Ascending aorta (tissue), 2 donors: ENCODE data around the gene SH2D6. TPM values are rescaled to one million over a fixed set of nuclear protein-coding genes. Genes with fewer than 3 reads are reported as not detected.

Source experiments
- DNase-seq, 2 donors: peaks; one replicate each; pipeline ENCODE4 v3.0.0-alpha.2; 2019; ENCODE audit warnings: low spot score in 2 of 2
- H3K27ac ChIP-seq, 2 donors: fragments of 200-600 bp; sonication (generic); one replicate each; pipeline ENCODE4 v1.5.1; 2016 to 2017; ENCODE audit warnings: mild to moderate bottlenecking in 1 of 2
- H3K27me3 ChIP-seq: fragments of 200-600 bp; sonication (generic); one replicate; pipeline ENCODE4 v1.5.1; 2017
- H3K36me3 ChIP-seq, 2 donors: fragments of 200-600 bp; sonication (generic); one replicate each; pipeline ENCODE4 v1.5.1; 2016
- H3K4me1 ChIP-seq, 2 donors: fragments of 200-600 bp; sonication (generic); one replicate each; pipeline ENCODE4 v1.5.1; 2016 to 2017; ENCODE audit warnings: mild to moderate bottlenecking in 1 of 2
- H3K4me3 ChIP-seq, 2 donors: fragments of 200-600 bp; sonication (generic); one replicate each; pipeline ENCODE4 v1.5.1; 2016 to 2017; ENCODE audit warnings: mild to moderate bottlenecking in 1 of 2
- H3K9me3 ChIP-seq, 2 donors: fragments of 200-600 bp; sonication (generic); one replicate each; pipeline ENCODE4 v1.5.1; 2016
- intact Hi-C: fragments of 100-400 bp; cut with DNase I; formaldehyde crosslinking; loops from one replicate; pipeline ENCODE4 v1.15.1; 2023
- total RNA-seq: library from RNA; depleted of rRNA; stranded (reverse); fragments of >200 nt; gene quantifications from one replicate; pipeline ENCODE4 v1.1.0, GENCODE V29; 2016
- TF ChIP-seq, protein P1 (sequence below), 3 experiments: fragments of 200-600 bp in 2 of 3; fragments of 450-650 bp in 1 of 3; sonication (generic) in 2 of 3; IDR thresholded peaks; one replicate each; pipeline ENCODE4 v1.5.1; 2016 to 2019; ENCODE audit warnings: antibody characterized with exemption in 3 of 3, mild to moderate bottlenecking in 1 of 3, moderate library complexity in 1 of 3

The SH2D6 gene
- total RNA-seq, 1 donor from 2014 or later: not detected

DNA sequence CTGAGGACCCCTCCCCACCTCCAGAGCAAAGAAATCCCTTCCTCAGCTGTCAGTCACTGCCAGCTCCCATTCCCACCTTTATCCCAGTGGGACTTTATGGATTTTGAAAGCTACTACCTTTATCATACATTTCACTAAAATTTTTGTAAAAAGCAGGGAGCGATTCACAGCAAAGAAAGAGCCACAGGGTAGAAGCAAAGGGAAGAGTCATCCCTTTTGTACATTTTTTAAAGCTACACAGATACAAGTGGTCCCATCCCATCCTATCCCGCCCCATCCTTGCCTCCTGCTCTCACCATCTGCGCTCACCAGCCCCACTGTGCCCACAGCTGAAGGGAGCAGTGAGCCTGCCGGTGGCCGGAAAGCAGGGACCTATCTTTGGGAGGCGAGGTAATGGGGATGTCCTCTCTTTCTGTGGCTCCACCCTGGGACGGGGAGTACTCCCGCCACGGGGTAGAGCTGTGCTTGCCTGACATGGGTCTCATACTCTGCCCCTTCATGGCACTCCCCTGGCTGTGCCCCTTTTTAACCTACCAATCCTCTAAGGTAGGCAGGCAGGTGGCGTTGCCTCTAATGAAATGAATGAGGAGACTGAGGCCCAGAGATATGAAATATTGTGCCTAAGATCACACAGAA lies 13.2 kb downstream of the SH2D6 start:
- peaks cover 0 to 9% of the 10 kb centered on the region in 2 donors for H3K4me1 ChIP-seq
- TF ChIP-seq, protein P1, sequence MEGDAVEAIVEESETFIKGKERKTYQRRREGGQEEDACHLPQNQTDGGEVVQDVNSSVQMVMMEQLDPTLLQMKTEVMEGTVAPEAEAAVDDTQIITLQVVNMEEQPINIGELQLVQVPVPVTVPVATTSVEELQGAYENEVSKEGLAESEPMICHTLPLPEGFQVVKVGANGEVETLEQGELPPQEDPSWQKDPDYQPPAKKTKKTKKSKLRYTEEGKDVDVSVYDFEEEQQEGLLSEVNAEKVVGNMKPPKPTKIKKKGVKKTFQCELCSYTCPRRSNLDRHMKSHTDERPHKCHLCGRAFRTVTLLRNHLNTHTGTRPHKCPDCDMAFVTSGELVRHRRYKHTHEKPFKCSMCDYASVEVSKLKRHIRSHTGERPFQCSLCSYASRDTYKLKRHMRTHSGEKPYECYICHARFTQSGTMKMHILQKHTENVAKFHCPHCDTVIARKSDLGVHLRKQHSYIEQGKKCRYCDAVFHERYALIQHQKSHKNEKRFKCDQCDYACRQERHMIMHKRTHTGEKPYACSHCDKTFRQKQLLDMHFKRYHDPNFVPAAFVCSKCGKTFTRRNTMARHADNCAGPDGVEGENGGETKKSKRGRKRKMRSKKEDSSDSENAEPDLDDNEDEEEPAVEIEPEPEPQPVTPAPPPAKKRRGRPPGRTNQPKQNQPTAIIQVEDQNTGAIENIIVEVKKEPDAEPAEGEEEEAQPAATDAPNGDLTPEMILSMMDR (IDR thresholded peaks at IDR 0.05): no peak
- no peaks in the 10 kb centered on the region for H3K9me3 ChIP-seq
- no peaks in the 10 kb centered on the region for H3K36me3 ChIP-seq
- intact Hi-C loops: no loop called here
- no peaks in the 10 kb centered on the region for H3K27me3 ChIP-seq
- no peak overlapping the region for H3K4me3 ChIP-seq
- DNase-seq: no peak
- no peak overlapping the region for H3K27ac ChIP-seq

DNA sequence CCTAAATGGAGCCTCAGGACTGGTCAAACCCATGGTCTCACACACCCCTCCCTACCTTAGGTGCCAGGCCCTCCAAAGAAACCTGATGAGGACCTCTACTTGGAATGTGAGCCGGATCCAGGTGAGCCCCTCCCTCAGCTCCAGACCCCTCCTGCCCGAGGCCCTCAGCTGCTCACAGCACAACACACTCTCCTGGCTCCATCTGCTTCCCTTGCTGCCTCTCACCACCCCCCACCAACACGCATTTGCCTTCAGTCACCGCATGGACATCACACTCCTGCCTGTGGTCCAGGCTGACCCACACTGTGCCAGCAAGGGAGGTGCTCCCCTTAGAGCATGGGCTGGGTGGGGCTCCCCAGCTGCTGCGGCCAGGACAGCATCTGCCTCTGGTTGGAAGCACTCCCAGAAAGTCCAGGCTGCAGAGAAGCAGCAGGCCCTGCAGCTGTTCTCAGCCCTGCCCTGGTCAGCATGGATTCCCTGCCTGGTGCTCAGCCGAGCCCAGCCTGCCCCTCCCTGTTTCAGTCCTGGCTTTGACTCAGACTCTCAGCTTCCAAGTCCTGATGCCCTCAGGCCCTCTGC lies 15.1 kb downstream of the SH2D6 start:
- TF ChIP-seq, protein P1 (IDR thresholded peaks at IDR 0.05): no peak
- DNase-seq: peak in 1 of 2 donors; percentile 82
- intact Hi-C loops: no loop called here
- H3K36me3 ChIP-seq: no peaks in the 10 kb centered on the region
- no peaks in the 10 kb centered on the region for H3K9me3 ChIP-seq
- no peaks in the 10 kb centered on the region for H3K27me3 ChIP-seq
- H3K4me1 ChIP-seq: peaks cover 0 to 23% of the 10 kb centered on the region in 2 donors
- H3K4me3 ChIP-seq: no peak overlapping the region
- peak overlapping the region; percentile 56 to 90 for H3K27ac ChIP-seq

DNA sequence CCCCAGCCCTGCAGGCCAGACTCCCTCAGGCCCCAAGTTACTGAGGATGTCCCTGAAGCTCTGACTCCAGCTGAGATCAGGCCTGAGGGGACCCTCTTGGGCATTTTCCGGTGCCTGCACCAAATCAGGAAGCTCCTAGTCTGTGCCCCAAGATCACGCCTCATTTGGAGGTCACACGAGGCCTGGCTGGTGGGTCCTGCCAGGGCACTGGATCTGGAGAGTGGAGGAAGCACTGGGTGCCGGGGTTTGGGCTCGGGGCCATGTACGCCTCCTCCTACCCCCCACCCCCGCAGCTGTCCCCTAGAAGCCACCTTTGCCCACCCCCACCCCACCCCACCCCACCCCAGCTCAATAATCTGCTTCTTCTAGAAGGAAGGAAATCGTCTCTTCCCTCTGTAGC lies 16.2 kb downstream of the SH2D6 start:
- TF ChIP-seq, protein P1 (IDR thresholded peaks at IDR 0.05): no peak
- no peaks in the 10 kb centered on the region for H3K27me3 ChIP-seq
- peaks cover 0 to 26% of the 10 kb centered on the region in 2 donors for H3K4me1 ChIP-seq
- no peaks in the 10 kb centered on the region for H3K9me3 ChIP-seq
- no peak overlapping the region for H3K4me3 ChIP-seq
- peak overlapping the region; percentile 56 to 90 for H3K27ac ChIP-seq
- intact Hi-C loops: no loop called here
- H3K36me3 ChIP-seq: no peaks in the 10 kb centered on the region
- DNase-seq: no peak

DNA sequence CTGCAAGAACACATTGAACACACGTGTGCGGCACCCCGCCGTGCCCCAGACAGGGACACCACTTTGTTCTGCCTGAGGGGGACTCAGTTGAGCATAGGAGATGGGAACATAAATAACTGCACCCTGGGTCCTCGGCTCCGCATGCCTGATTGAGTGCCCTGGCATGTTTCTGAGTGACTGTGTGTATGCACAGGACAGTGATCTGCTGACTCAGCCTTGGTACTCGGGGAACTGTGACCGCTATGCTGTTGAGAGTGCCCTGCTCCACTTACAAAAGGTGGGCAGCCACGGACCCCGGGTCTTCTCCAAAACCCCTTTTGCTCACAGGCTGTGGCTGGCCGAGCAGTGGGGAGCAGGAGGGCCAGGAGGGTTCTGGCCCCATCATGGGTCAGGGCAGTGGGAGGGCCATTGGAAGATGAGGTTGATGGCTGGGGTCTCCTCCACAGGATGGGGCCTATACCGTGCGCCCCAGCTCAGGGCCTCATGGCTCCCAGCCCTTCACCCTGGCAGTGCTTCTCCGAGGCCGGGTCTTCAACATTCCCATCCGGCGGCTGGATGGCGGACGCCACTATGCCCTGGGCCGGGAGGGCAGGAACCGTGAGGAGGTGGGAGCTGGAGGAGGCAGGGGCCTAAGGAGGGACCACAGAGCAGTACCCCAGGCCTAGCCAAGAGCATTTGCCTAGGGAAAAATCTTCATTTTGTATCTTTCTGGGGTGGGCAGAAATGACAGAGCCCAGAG lies 16.9 kb downstream of the SH2D6 start:
- intact Hi-C loops: no loop called here
- H3K4me3 ChIP-seq: no peak overlapping the region
- TF ChIP-seq, protein P1 (IDR thresholded peaks at IDR 0.05): no peak
- H3K27me3 ChIP-seq: no peaks in the 10 kb centered on the region
- H3K36me3 ChIP-seq: no peaks in the 10 kb centered on the region
- H3K9me3 ChIP-seq: no peaks in the 10 kb centered on the region
- H3K27ac ChIP-seq: peak overlapping the region; percentile 89 to 90
- no peak for DNase-seq
- H3K4me1 ChIP-seq: peaks cover 0 to 26% of the 10 kb centered on the region in 2 donors

DNA sequence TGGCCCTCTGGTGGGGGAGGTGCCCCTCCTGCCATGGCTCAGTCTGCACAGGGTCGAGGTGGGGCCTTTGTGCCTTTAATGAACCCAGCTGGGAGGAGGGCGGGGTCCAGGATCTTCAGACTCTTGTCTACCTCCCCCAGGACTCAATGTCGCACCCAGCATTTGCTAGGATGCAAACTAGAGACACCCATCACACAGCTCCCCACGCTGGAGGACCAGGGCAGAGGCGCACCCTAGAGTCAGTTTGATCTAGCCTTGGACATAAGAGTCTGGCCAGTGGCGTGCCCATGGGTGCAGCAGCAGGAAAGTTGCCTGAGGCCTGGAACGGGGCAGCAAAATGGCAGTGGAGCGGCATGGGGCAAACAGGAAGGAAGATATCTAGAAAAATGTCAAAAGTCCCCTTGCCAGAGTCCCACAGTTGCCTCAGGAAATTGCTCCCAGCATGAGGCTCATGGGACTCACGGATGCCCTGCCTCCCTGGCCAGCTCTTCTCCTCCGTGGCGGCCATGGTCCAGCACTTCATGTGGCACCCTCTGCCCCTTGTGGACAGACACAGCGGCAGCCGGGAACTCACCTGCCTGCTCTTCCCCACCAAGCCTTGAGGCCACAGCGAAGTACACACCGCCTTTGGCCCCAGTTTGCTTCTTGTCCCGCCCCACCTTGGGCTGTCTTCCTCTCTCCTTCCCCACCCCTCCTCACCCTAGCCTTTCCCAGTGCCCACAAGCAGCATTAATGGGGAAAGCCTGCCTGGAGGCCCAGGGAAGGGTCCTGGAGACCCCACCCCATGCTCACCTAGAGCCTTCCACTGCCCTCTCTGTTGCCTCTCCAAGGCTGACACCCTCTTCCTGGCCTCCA lies 17.7 kb downstream of the SH2D6 start:
- Histone ChIP-seq H3K27ac (peak overlapping the region; percentile 89 to 90), H3K4me3 (no peak overlapping the region), H3K9me3 (no peaks in the 10 kb centered on the region), H3K36me3 (no peaks in the 10 kb centered on the region), H3K27me3 (no peaks in the 10 kb centered on the region), H3K4me1 (peaks cover 0 to 23% of the 10 kb centered on the region in 2 donors)
- intact Hi-C loops: no loop called here
- TF ChIP-seq, protein P1 (IDR thresholded peaks at IDR 0.05): no peak
- DNase-seq: no peak
